ENCODE results near the gene KLHL17. TPM values are rescaled to one million over a fixed set of nuclear protein-coding genes. Genes with fewer than 3 reads are reported as not detected.

Gene KLHL17
- total RNA-seq, 1 donor from 2014 or later = 4.5 TPM

GRCh38 chr1:964691-965525 is 4.5 kb downstream of the KLHL17 start:
- H3K27me3 ChIP-seq (ENCODE audit: control insufficient read depth, insufficient read depth, low read length) = no peaks in the 10 kb centered on the region
- DNase-seq (ENCODE audit: low read depth) (no peak), FAIRE-seq (no peak)
- no peak for TF ChIP-seq CTCF (IDR thresholded peaks at IDR 0.05; ENCODE audit: insufficient read depth, low read length, severe bottlenecking)
- no peak overlapping the region for H3K4me3 ChIP-seq (ENCODE audit: low read depth, low read length)
- H3K36me3 ChIP-seq (ENCODE audit: control insufficient read depth, insufficient read depth, low read length) = peaks cover 10% of the 10 kb centered on the region

- FAIRE-seq (no peak), DNase-seq (ENCODE audit: low read depth) (no peak)
- Histone ChIP-seq H3K36me3 (ENCODE audit: control insufficient read depth, insufficient read depth, low read length) (peaks cover 12% of the 10 kb centered on the region), H3K27me3 (ENCODE audit: control insufficient read depth, insufficient read depth, low read length) (no peaks in the 10 kb centered on the region), H3K4me3 (ENCODE audit: low read depth, low read length) (peak overlapping the region; percentile 99)
- TF ChIP-seq CTCF (IDR thresholded peaks at IDR 0.05; ENCODE audit: insufficient read depth, low read length, severe bottlenecking) = no peak
Observed at GRCh38 chr1:965526-966134, 5.2 kb downstream of the KLHL17 start.

- Histone ChIP-seq H3K4me3 (ENCODE audit: low read depth, low read length) (peak within 1 kb of the TSS; percentile 99), H3K27me3 (ENCODE audit: control insufficient read depth, insufficient read depth, low read length) (no peaks in the 10 kb centered on the region), H3K36me3 (ENCODE audit: control insufficient read depth, insufficient read depth, low read length) (peaks cover 13% of the 10 kb centered on the region)
- FAIRE-seq (no peak), DNase-seq (ENCODE audit: low read depth) (peak; percentile 64)
- no peak for TF ChIP-seq CTCF (IDR thresholded peaks at IDR 0.05; ENCODE audit: insufficient read depth, low read length, severe bottlenecking)
Observed at GRCh38 chr1:966135-966703, 5.8 kb downstream of the KLHL17 start, which contains the start of gene PLEKHN1. PLEKHN1 (plus strand) TSS chr1:966482; CDS start chr1:966532, 50 bp downstream.

GRCh38 chr1:966704-967300 is 6.4 kb downstream of the KLHL17 start:
- no peak for TF ChIP-seq CTCF (IDR thresholded peaks at IDR 0.05; ENCODE audit: insufficient read depth, low read length, severe bottlenecking)
- Histone ChIP-seq H3K4me3 (ENCODE audit: low read depth, low read length) (peak overlapping the region; percentile 99), H3K27me3 (ENCODE audit: control insufficient read depth, insufficient read depth, low read length) (no peaks in the 10 kb centered on the region), H3K36me3 (ENCODE audit: control insufficient read depth, insufficient read depth, low read length) (peaks cover 13% of the 10 kb centered on the region)
- peak; percentile 70 for DNase-seq (ENCODE audit: low read depth)
- FAIRE-seq = no peak

- peak; percentile 72 for FAIRE-seq
- H3K4me3 ChIP-seq (ENCODE audit: low read depth, low read length) = peak overlapping the region; percentile 99
Observed at GRCh38 chr1:967466-968343, 7.3 kb downstream of the KLHL17 start.

More at GRCh38 chr1:967466-968343, 7.3 kb downstream of the KLHL17 start:
- H3K36me3 ChIP-seq (ENCODE audit: control insufficient read depth, insufficient read depth, low read length) = peaks cover 12% of the 10 kb centered on the region
- H3K27me3 ChIP-seq (ENCODE audit: control insufficient read depth, insufficient read depth, low read length) = no peaks in the 10 kb centered on the region
- no peak for TF ChIP-seq CTCF (IDR thresholded peaks at IDR 0.05; ENCODE audit: insufficient read depth, low read length, severe bottlenecking)
- DNase-seq (ENCODE audit: low read depth) = no peak
